Psoas muscle (tissue), 8 donors: Measurements from ENCODE around the gene CRYBB3. TPM values are rescaled to one million over a fixed set of nuclear protein-coding genes. Genes with fewer than 3 reads are reported as not detected.

Experiments
- ATAC-seq, 4 donors: fragments of 200-7000 bp; cut with Tn5 transposase; one replicate each; pipeline ENCODE4 v1.9.1; 2020; ENCODE audit warnings: moderate library complexity in 3 of 4, mild to moderate bottlenecking in 2 of 4
- DNase-seq, 2 donors: peaks; one replicate each; pipeline ENCODE4 v3.0.0-alpha.2; 2020
- H3K27ac ChIP-seq: fragments of 200-600 bp; one replicate; pipeline ENCODE4 v1.8.0; 2022
- H3K27me3 ChIP-seq, 3 donors: fragments of 200-600 bp in 1 of 3; one replicate each; pipeline versions ENCODE4 v1.6.1 to v1.8.0; 2013 to 2022; ENCODE audit warnings: low read length in 2 of 3, mild to moderate bottlenecking in 2 of 3, moderate library complexity in 1 of 3; ENCODE audit not compliant: insufficient read depth in 3 of 3
- H3K36me3 ChIP-seq, 2 donors: fragments of 200-600 bp in 1 of 2; one replicate each; pipeline versions ENCODE4 v1.6.1 to v1.8.0; 2013 to 2022; ENCODE audit warnings: low read depth in 1 of 2, mild to moderate bottlenecking in 1 of 2, moderate library complexity in 1 of 2; ENCODE audit not compliant: insufficient read depth in 1 of 2
- H3K4me1 ChIP-seq: fragments of 200-600 bp; one replicate; pipeline ENCODE4 v1.8.0; 2022
- H3K4me3 ChIP-seq: fragments of 200-600 bp; one replicate; pipeline ENCODE4 v1.8.0; 2022; ENCODE audit warnings: mild to moderate bottlenecking
- H3K9me3 ChIP-seq: fragments of 200-600 bp; one replicate; pipeline ENCODE4 v1.8.0; 2022
- CTCF ChIP-seq: fragments of 200-600 bp; IDR thresholded peaks from one replicate; pipeline ENCODE4 v1.8.0; 2022; ENCODE audit warnings: antibody characterized with exemption
- WGBS, 3 donors: extraction: QIAGEN DNeasy Blood & Tissue Kit; methylation state at CpG; one replicate each; pipeline versions ENCODE4 v1.1.6 to v1.1.7; 2013; 5-methylcytosine and 5-hydroxymethylcytosine counted together
- intact Hi-C, 2 donors: fragments of 100-400 bp; cut with DNase I; formaldehyde crosslinking; loops; one replicate each; pipeline versions ENCODE4 v1.11.0 to v1.14.2; 2022
- long read RNA-seq, 2 donors: library from polyadenylated mRNA; unstranded; transcript quantifications; one replicate each; pipeline ENCODE4 v2.0.0, GENCODE V29; 2021
- polyA plus RNA-seq, 3 donors: library from polyadenylated mRNA; stranded (reverse); fragments of 200-250 nt; gene quantifications; one replicate each; pipeline ENCODE4 v1.2.3, GENCODE V29; 2013
- total RNA-seq, 4 donors: library from RNA; stranded (reverse); fragmentation: NEBNext Ultra II Directional in 2 of 4; extraction: Animal tissue kit (Norgen Biotek cat#: 25700) in 2 of 4; gene quantifications; one replicate each; pipeline versions ENCODE4 v1.2.1 to v1.2.4, GENCODE V29; 2021 to 2023
- donor health status: healthy with polysubstance abuse.
- donor health status: DM: no; HTN: no; CAD: no; lungs with moderate emphysema.
- donor health status: Bipolar disorder and iron deficiency.
- donor health status: healthy.
- donor health status: DM: yes; HTN: yes; CAD: no.
- donor health status: DM: no; HTN: no; CAD: no.
- donor health status: DM: no; HTN: no; CAD: no.
- donor health status: DM: yes; HTN: yes; CAD: no.

Gene CRYBB3
- under 1 TPM in 2 of 4 donors, not detected in 2; 0.38 to 0.68 TPM for total RNA-seq
- under 1 TPM in 2 of 3 donors, not detected in 1; 0.07 to 0.22 TPM for polyA plus RNA-seq
- long read RNA-seq, donor 1 = 0 reads
- long read RNA-seq, donor 2 = 0 reads

- DNase-seq (no peak), ATAC-seq (no peak)
- 63 to 67% (median 66%) methylated on average over 17 of the region's 17 CpGs for WGBS, 3 donors
- Histone ChIP-seq H3K4me3 (no peak within 1 kb of the TSS), H3K4me1 (no peaks in the 10 kb centered on the region), H3K27me3 (no peaks in the 10 kb centered on the region), H3K9me3 (no peaks in the 10 kb centered on the region), H3K36me3 (peaks cover 2 to 43% of the 10 kb centered on the region in 2 donors), H3K27ac (no peak within 1 kb of the TSS)
- no peak for TF ChIP-seq CTCF
- intact Hi-C loops = no loop called here
Measured at GRCh38 chr22:25199731-25200520, at the start of gene CRYBB3. TSS of gene CRYBB3 (plus strand) at chr22:25199858. CDS start at chr22:25201397, 1,539 bp downstream.

- no peaks in the 10 kb centered on the region for H3K36me3 ChIP-seq
- no peaks in the 10 kb centered on the region for H3K9me3 ChIP-seq
- DNase-seq = peak; percentile 55 to 73
- 56 to 64% (median 58%) methylated on average over 8 of the region's 8 CpGs for WGBS, 3 donors
- H3K27me3 ChIP-seq = no peaks in the 10 kb centered on the region
- H3K27ac ChIP-seq = peak overlapping the region; percentile 80
- H3K4me1 ChIP-seq = peaks cover 45% of the 10 kb centered on the region
- peak; percentile 77 to 83 (median 81) for ATAC-seq
- intact Hi-C loops = no loop called here
- no peak for TF ChIP-seq CTCF
- H3K4me3 ChIP-seq = no peak overlapping the region
Measured at GRCh38 chr22:25153961-25154666, 45.5 kb upstream of the CRYBB3 start.

DNA sequence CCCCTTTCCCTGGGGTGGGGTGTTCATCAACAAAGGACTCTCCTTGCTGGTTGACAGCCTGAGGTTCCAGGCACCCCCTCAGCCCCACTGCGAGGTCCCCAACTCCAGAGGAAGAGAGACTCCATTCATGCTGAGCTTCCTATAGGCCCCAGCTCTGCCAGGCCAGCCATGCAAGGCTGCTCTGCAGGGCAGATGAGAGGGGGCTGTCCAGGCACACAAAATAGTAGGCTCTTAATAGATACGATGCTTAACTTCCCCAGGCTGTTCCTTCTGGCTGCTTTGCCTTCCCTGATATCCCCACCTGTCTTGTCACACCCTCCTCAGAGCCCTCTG, 45.0 kb upstream of the CRYBB3 start:
- intact Hi-C loops = no loop called here
- Histone ChIP-seq H3K4me1 (peaks cover 48% of the 10 kb centered on the region), H3K9me3 (no peaks in the 10 kb centered on the region), H3K27ac (peak overlapping the region; percentile 80), H3K4me3 (no peak overlapping the region), H3K27me3 (no peaks in the 10 kb centered on the region), H3K36me3 (no peaks in the 10 kb centered on the region)
- TF ChIP-seq CTCF = no peak
- no peak for DNase-seq
- 39 to 60% (median 44%) methylated on average over 2 of the region's 2 CpGs for WGBS, 3 donors
- no peak for ATAC-seq

GRCh38 chr22:25156736-25157135, 42.9 kb upstream of the CRYBB3 start:
- Histone ChIP-seq H3K4me1 (peaks cover 53% of the 10 kb centered on the region), H3K27ac (peak overlapping the region; percentile 81), H3K4me3 (no peak overlapping the region), H3K9me3 (no peaks in the 10 kb centered on the region), H3K27me3 (no peaks in the 10 kb centered on the region), H3K36me3 (no peaks in the 10 kb centered on the region)
- WGBS, 3 donors = 49 to 64% (median 52%) methylated on average over 4 of the region's 4 CpGs
- TF ChIP-seq CTCF = no peak
- intact Hi-C loops = no loop called here
- no peak for DNase-seq
- ATAC-seq = peak in 2 of 4 donors; percentile 34 to 40
